ENCODE data around the gene PIGV.

DNA sequence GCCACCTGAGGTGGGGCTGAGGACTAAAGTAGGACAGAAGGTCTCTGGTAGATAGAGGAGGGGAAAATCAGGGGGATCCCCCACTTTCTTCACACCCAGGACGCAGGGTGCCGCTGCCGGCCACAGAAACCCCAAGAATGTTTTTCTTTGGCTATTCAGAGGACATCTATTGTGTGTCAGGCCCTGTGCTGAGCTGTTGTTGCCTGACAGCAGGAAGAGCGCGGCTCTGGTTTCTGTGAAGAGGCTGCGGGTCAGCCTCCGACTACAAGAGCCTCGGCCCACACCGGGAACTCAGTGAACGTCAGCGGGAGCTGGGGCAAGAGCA lies 407 bp upstream of the PIGV start:
- TF ChIP-seq POLR2A (IDR thresholded peaks at IDR 0.05) = no peak
- no peak for TF ChIP-seq EP300 (IDR thresholded peaks at IDR 0.05)

Data from stomach (tissue), 4 donors.